ENCODE data around the gene GGT5.
A peak's percentile ranks its signal among the peaks of the same experiment; 100 is the strongest.
"Not testable (repeated sequence)": the region's sequence is repeated elsewhere in the genome, so short reads cannot be mapped to it uniquely, and the experiment has no call there.

GRCh38 chr22:24274696-24275405, 30.0 kb upstream of the GGT5 start:
- TF ChIP-seq CTCF (conservative IDR thresholded peaks at IDR 0.05 in 1 of 2, IDR thresholded peaks at IDR 0.05 in 1 of 2; ENCODE audit: low read depth in 1 of 2, low read length in 2 of 2), result peak; percentile 4 to 8
- not testable (repeated sequence) for TF ChIP-seq EZH2 (IDR thresholded peaks at IDR 0.05; ENCODE audit: low read length, missing control alignments)

All from fibroblast of lung (primary cell).